SK-N-SH treated with all-trans-retinoic acid at 6 μM for 48 hours (cell line): ENCODE measurements around the gene SARDH.

ENCODE experiments used
- ATAC-seq: fragments of 200-7000 bp; cut with Tn5 transposase; 3 replicates; pipeline ENCODE4 v1.9.1; 2020; ENCODE audit warnings: mild to moderate bottlenecking, moderate library complexity
- ARNTL ChIP-seq: fragments of 450-650 bp; formaldehyde crosslinking; IDR thresholded peaks from 2 replicates; pipeline ENCODE4 v1.5.0; 2020; ENCODE audit warnings: low read depth, mild to moderate bottlenecking, moderate library complexity, borderline replicate concordance
- BACH2 ChIP-seq: fragments of 250-450 bp; sonication (Bioruptor Pico); IDR thresholded peaks from 2 replicates; pipeline ENCODE4 v1.9.0; 2021; ENCODE audit warnings: mild to moderate bottlenecking, borderline replicate concordance
- CREB5 ChIP-seq: fragments of 250-450 bp; sonication (Bioruptor Pico); IDR thresholded peaks from 2 replicates; pipeline ENCODE4 v1.5.1; 2020; ENCODE audit warnings: low read depth, mild to moderate bottlenecking, moderate library complexity
- CSDC2 ChIP-seq: fragments of 250-450 bp; sonication (Bioruptor Pico); IDR thresholded peaks from 2 replicates; pipeline ENCODE4 v1.5.0; 2020; ENCODE audit warnings: mild to moderate bottlenecking, moderate library complexity
- CSRNP3 ChIP-seq: fragments of 250-450 bp; sonication (Bioruptor Pico); IDR thresholded peaks from 2 replicates; pipeline ENCODE4 v1.5.1; 2021; ENCODE audit warnings: mild to moderate bottlenecking, moderate library complexity
- ESRRG ChIP-seq: fragments of 250-450 bp; sonication (Bioruptor Pico); IDR thresholded peaks from 2 replicates; pipeline ENCODE4 v1.6.1; 2021; ENCODE audit warnings: mild to moderate bottlenecking
- GLIS3 ChIP-seq: fragments of 250-450 bp; sonication (Bioruptor Pico); IDR thresholded peaks from 2 replicates; pipeline ENCODE4 v1.5.0; 2020; ENCODE audit warnings: mild to moderate bottlenecking, moderate library complexity
- ISL1 ChIP-seq: fragments of 250-450 bp; sonication (Bioruptor Pico); IDR thresholded peaks from 2 replicates; pipeline ENCODE4 v2.1.2; 2022; ENCODE audit warnings: mild to moderate bottlenecking, moderate library complexity
- OSR1 ChIP-seq: fragments of 250-450 bp; sonication (Bioruptor Pico); IDR thresholded peaks from 2 replicates; pipeline ENCODE4 v1.8.0; 2022; ENCODE audit warnings: moderate library complexity, mild to moderate bottlenecking, inconsistent platforms
- PATZ1 ChIP-seq: fragments of 250-450 bp; sonication (Bioruptor Pico); IDR thresholded peaks from 2 replicates; pipeline ENCODE4 v1.8.0; 2020; ENCODE audit warnings: mild to moderate bottlenecking, moderate library complexity, borderline replicate concordance
- PPARA ChIP-seq: fragments of 250-450 bp; sonication (Bioruptor Pico); IDR thresholded peaks from 2 replicates; pipeline ENCODE4 v1.5.0; 2020; ENCODE audit warnings: mild to moderate bottlenecking, borderline replicate concordance
- RARB ChIP-seq: fragments of 250-450 bp; sonication (Bioruptor Pico); IDR thresholded peaks from 2 replicates; pipeline ENCODE4 v1.8.0; 2021; ENCODE audit warnings: mild to moderate bottlenecking, moderate library complexity
- SNAI2 ChIP-seq: fragments of 250-450 bp; sonication (Bioruptor Pico); IDR thresholded peaks from 2 replicates; pipeline ENCODE4 v1.5.0; 2020; ENCODE audit warnings: mild to moderate bottlenecking, moderate library complexity
- TCF4 ChIP-seq: fragments of 250-450 bp; sonication (Bioruptor Pico); IDR thresholded peaks from 2 replicates; pipeline ENCODE4 v1.8.0; 2021; ENCODE audit warnings: mild to moderate bottlenecking, moderate library complexity, borderline replicate concordance
- TOX ChIP-seq: fragments of 250-450 bp; sonication (Bioruptor Pico); IDR thresholded peaks from 2 replicates; pipeline ENCODE4 v1.8.0; 2021; ENCODE audit warnings: mild to moderate bottlenecking, moderate library complexity, borderline replicate concordance
- ZC3H10 ChIP-seq: fragments of 250-450 bp; sonication (Bioruptor Pico); IDR thresholded peaks from 2 replicates; pipeline ENCODE4 v1.5.1; 2021; ENCODE audit warnings: mild to moderate bottlenecking, moderate library complexity
- ZFP3 ChIP-seq: fragments of 250-450 bp; sonication (Bioruptor Pico); IDR thresholded peaks from 2 replicates; pipeline ENCODE4 v1.5.0; 2020; ENCODE audit warnings: mild to moderate bottlenecking, moderate library complexity
- ZFP30 ChIP-seq: fragments of 450-650 bp; formaldehyde crosslinking; IDR thresholded peaks from 2 replicates; pipeline ENCODE4 v1.5.0; 2022; ENCODE audit warnings: mild to moderate bottlenecking, moderate library complexity
- ZNF565 ChIP-seq: fragments of 450-650 bp; formaldehyde crosslinking; conservative IDR thresholded peaks from 2 replicates; pipeline ENCODE4 v1.5.0; 2020; ENCODE audit warnings: low read depth, mild to moderate bottlenecking, moderate library complexity
- ZNF8 ChIP-seq: fragments of 450-650 bp; formaldehyde crosslinking; IDR thresholded peaks from 2 replicates; pipeline ENCODE4 v1.5.0; 2020; ENCODE audit warnings: mild to moderate bottlenecking, moderate library complexity
- TF ChIP-seq, protein P1 (sequence below): fragments of 250-450 bp; sonication (Bioruptor Pico); IDR thresholded peaks from 2 replicates; pipeline ENCODE4 v1.8.0; 2021; ENCODE audit warnings: low read depth, mild to moderate bottlenecking, moderate library complexity, borderline replicate concordance

SARDH gene

GRCh38 chr9:133769511-133770075 lies 31.4 kb upstream of the SARDH start:
- TF ChIP-seq ESRRG (CRISPR knock-in tag), result no peak
- no peak for TF ChIP-seq TCF4
- no peak for TF ChIP-seq ZFP30 (CRISPR knock-in tag)
- no peak for TF ChIP-seq ZC3H10 (CRISPR knock-in tag)
- no peak for TF ChIP-seq CSRNP3 (CRISPR knock-in tag)
- no peak for TF ChIP-seq OSR1 (CRISPR knock-in tag)
- no peak for TF ChIP-seq RARB (CRISPR knock-in tag)
- no peak for TF ChIP-seq ZNF565
- TF ChIP-seq GLIS3 (CRISPR knock-in tag), result no peak
- no peak for TF ChIP-seq ZFP3
- no peak for TF ChIP-seq TOX (CRISPR knock-in tag)
- no peak for TF ChIP-seq PPARA (CRISPR knock-in tag)
- no peak for TF ChIP-seq SNAI2
- TF ChIP-seq CREB5 (CRISPR knock-in tag), result no peak
- TF ChIP-seq ISL1 (CRISPR knock-in tag), result no peak
- TF ChIP-seq CSDC2, result no peak
- TF ChIP-seq, protein P1, sequence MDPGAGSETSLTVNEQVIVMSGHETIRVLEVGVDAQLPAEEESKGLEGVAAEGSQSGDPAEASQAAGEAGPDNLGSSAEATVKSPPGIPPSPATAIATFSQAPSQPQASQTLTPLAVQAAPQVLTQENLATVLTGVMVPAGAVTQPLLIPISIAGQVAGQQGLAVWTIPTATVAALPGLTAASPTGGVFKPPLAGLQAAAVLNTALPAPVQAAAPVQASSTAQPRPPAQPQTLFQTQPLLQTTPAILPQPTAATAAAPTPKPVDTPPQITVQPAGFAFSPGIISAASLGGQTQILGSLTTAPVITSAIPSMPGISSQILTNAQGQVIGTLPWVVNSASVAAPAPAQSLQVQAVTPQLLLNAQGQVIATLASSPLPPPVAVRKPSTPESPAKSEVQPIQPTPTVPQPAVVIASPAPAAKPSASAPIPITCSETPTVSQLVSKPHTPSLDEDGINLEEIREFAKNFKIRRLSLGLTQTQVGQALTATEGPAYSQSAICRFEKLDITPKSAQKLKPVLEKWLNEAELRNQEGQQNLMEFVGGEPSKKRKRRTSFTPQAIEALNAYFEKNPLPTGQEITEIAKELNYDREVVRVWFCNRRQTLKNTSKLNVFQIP (CRISPR knock-in tag), result no peak
- no peak for TF ChIP-seq ARNTL (CRISPR knock-in tag)
- no peak for TF ChIP-seq PATZ1 (CRISPR knock-in tag)
- TF ChIP-seq ZNF8, result no peak
- no peak for ATAC-seq

DNA sequence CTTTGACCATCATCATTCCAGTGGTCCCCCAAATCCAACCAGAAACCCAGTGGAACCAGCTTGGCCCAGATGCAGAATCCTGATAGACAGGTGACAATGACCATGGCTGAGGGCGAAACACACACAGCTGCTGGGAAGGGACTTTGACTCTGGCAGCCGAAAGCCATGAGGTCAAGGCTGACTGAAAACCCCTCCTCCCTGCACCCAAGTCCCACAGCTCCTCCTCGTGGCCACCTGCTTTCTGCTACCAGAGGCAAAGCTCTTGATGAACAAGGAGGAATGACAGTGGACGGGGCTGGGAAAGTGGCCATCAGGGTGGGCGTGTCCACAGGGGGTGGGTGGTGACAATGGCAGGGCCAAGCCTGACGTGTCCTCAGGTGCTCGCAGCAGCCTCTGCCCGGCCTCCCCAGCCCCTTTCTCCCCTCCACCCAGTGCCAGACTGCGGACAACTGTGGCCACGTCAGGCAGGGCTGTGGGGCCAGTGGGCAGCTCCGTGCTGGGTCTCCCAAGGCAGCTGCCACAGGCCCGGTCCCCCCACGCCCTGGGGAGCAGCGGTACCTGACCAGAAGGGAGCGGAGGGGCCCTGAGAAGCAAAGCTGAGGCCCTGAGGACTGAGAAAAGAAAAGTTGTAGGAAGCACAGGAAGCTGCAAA lies 30.8 kb upstream of the SARDH start:
- no peak for TF ChIP-seq BACH2 (CRISPR knock-in tag)
- TF ChIP-seq, all 23 proteins: peak for 0
- no peak for ATAC-seq

GRCh38 chr9:133768371-133768858 lies 30.3 kb upstream of the SARDH start:
- ATAC-seq, result no peak
- TF ChIP-seq CSRNP3 (CRISPR knock-in tag) (no peak), OSR1 (CRISPR knock-in tag) (no peak), ISL1 (CRISPR knock-in tag) (no peak), PATZ1 (CRISPR knock-in tag) (no peak), ARNTL (CRISPR knock-in tag) (no peak), RARB (CRISPR knock-in tag) (no peak), ZFP30 (CRISPR knock-in tag) (no peak)
